ENCODE data around the gene NR3C2.

- no peak for TF ChIP-seq CTCF (IDR thresholded peaks at IDR 0.05)
- no peak for TF ChIP-seq POLR2A (IDR thresholded peaks at IDR 0.05)
These were observed 21.8 kb downstream of the NR3C2 start for GRCh38 chr4:148420397-148420796.
